Endothelial cell of umbilical vein (primary cell): Measurements from ENCODE around the gene RGL4. TPM values are rescaled to one million over a fixed set of nuclear protein-coding genes. Genes with fewer than 3 reads are reported as not detected.

ENCODE experiments used
- BruUV-seq: library from RNA; stranded (reverse); fragments of 400-500 nt; replicated peaks from 2 replicates; lab custom pipeline; 2021; lab: Mats Ljungman, UMichigan
- CTCF ChIA-PET: fragments of 300-600, 350-600 bp; sonication (Branson Sonifier 250); formaldehyde crosslinking; loops from one replicate; lab custom pipeline; 2021; ENCODE audit warnings: antibody characterized with exemption, inconsistent platforms; lab: Charles Lee
- POLR2A ChIA-PET: fragments of 300-600, 350-600 bp; sonication (Branson Sonifier 250); formaldehyde crosslinking; loops from one replicate; lab custom pipeline; 2021; ENCODE audit warnings: antibody characterized with exemption, inconsistent platforms; lab: Charles Lee
- DNase-seq: peaks from one replicate; pipeline ENCODE4 v3.0.0-alpha.2; 2011; ENCODE audit warnings: low read depth, low spot score
- FAIRE-seq: peaks from 2 replicates; lab custom pipeline; 2011; peaks lifted over from hg19 to GRCh38; lab: Jason Lieb, UNC
- H2AFZ ChIP-seq: 2 replicates; pipeline ENCODE4 v1.6.0; 2012; ENCODE audit warnings: low read depth, low read length, control low read depth, inconsistent platforms
- H3K27ac ChIP-seq: 2 replicates; pipeline ENCODE4 v1.5.1; 2011; ENCODE audit warnings: low read depth, mild to moderate bottlenecking, control low read depth, low read length, moderate library complexity; ENCODE audit not compliant: insufficient read depth
- H3K27me3 ChIP-seq, 2 experiments: 2 replicates each; pipeline versions ENCODE4 v1.6.0 to v1.6.1; 2011; ENCODE audit warnings: low read length in 2 of 2, mixed read lengths in 1 of 2; ENCODE audit not compliant: control insufficient read depth in 2 of 2, insufficient read depth in 2 of 2
- H3K36me3 ChIP-seq, 2 experiments: 2 replicates in 1 of 2; 3 replicates in 1 of 2; pipeline ENCODE4 v1.5.1; 2011; ENCODE audit warnings: low read length in 2 of 2, mild to moderate bottlenecking in 1 of 2, moderate library complexity in 1 of 2; ENCODE audit not compliant: control insufficient read depth in 2 of 2, insufficient read depth in 2 of 2; ENCODE audit errors: extremely low read depth in 1 of 2
- H3K4me1 ChIP-seq: 3 replicates; pipeline ENCODE4 v1.5.1; 2011; ENCODE audit warnings: mild to moderate bottlenecking, low read length; ENCODE audit not compliant: control insufficient read depth, insufficient read depth; ENCODE audit errors: extremely low read depth
- H3K4me2 ChIP-seq: 2 replicates; pipeline ENCODE4 v1.6.1; 2011; ENCODE audit warnings: low read length, control low read depth, mixed read lengths; ENCODE audit not compliant: insufficient read depth
- H3K4me3 ChIP-seq, 3 experiments: fragments of 200-600 bp in 1 of 3; sonication (generic), shearing (Covaris generic) in 1 of 3; replicated peaks in 1 of 3; 2 replicates each; pipeline ENCODE4 v1.5.1; 2011 to 2016; ENCODE audit warnings: control low read depth in 3 of 3, low read length in 3 of 3, mild to moderate bottlenecking in 2 of 3, inconsistent platforms in 1 of 3, low read depth in 1 of 3, moderate library complexity in 1 of 3; ENCODE audit not compliant: insufficient read depth in 1 of 3
- H3K79me2 ChIP-seq: 2 replicates; pipeline ENCODE4 v1.6.0; 2012; ENCODE audit warnings: low read length, inconsistent platforms; ENCODE audit not compliant: control insufficient read depth, insufficient read depth
- H3K9ac ChIP-seq: replicated peaks from 2 replicates; pipeline ENCODE3; 2011; ENCODE audit warnings: low read length, control low read depth; ENCODE audit not compliant: insufficient read depth; ENCODE audit errors: extremely low read depth
- H3K9me1 ChIP-seq: replicated peaks from 3 replicates; pipeline ENCODE4 v1.6.0; 2011; ENCODE audit warnings: mild to moderate bottlenecking, low read length; ENCODE audit not compliant: control insufficient read depth, insufficient read depth; ENCODE audit errors: extremely low read depth
- H3K9me3 ChIP-seq: replicated peaks from 2 replicates; pipeline ENCODE4 v1.5.1; 2012; ENCODE audit warnings: low read length, inconsistent platforms; ENCODE audit not compliant: control insufficient read depth, insufficient read depth
- H4K20me1 ChIP-seq: replicated peaks from 2 replicates; pipeline ENCODE3; 2011; ENCODE audit warnings: mild to moderate bottlenecking, low read length; ENCODE audit not compliant: control insufficient read depth, insufficient read depth; ENCODE audit errors: extremely low read depth
- CTCF ChIP-seq, 2 donors: IDR thresholded peaks; 1 replicate in 1 of 2; 2 replicates in 1 of 2; pipeline ENCODE4 v1.5.1; 2011; ENCODE audit warnings: low read length in 2 of 2, mild to moderate bottlenecking in 2 of 2, moderate library complexity in 2 of 2, control low read depth in 1 of 2, inconsistent platforms in 1 of 2, low read depth in 1 of 2; ENCODE audit not compliant: insufficient read depth in 1 of 2; ENCODE audit errors: extremely low read depth in 1 of 2
- EZH2 ChIP-seq: IDR thresholded peaks from 2 replicates; pipeline ENCODE4 v1.6.1; 2012; ENCODE audit warnings: borderline replicate concordance, low read depth, mild to moderate bottlenecking, moderate library complexity, low read length, inconsistent platforms; ENCODE audit not compliant: severe bottlenecking
- FOS ChIP-seq: IDR thresholded peaks from 2 replicates; pipeline ENCODE4 v1.6.1; 2011; ENCODE audit warnings: mild to moderate bottlenecking, low read length, moderate library complexity, borderline replicate concordance; ENCODE audit not compliant: insufficient read depth
- GATA2 ChIP-seq: IDR thresholded peaks from 2 replicates; pipeline ENCODE4 v1.7.0; 2011; ENCODE audit warnings: low read depth, mild to moderate bottlenecking, moderate library complexity, mixed read lengths, low read length; ENCODE audit not compliant: insufficient read length, insufficient read depth
- JUN ChIP-seq: IDR thresholded peaks from 2 replicates; pipeline ENCODE4 v1.6.1; 2011; ENCODE audit warnings: borderline replicate concordance, low read depth; ENCODE audit not compliant: insufficient read length, insufficient read depth
- MAX ChIP-seq: IDR thresholded peaks from 2 replicates; pipeline ENCODE4 v1.6.1; 2011; ENCODE audit not compliant: insufficient read depth, insufficient read length
- MYC ChIP-seq: IDR thresholded peaks from one replicate; pipeline ENCODE4 v1.6.1; 2011; ENCODE audit warnings: mild to moderate bottlenecking, low read depth, low read length
- POLR2A ChIP-seq: IDR thresholded peaks from 2 replicates; pipeline ENCODE4 v1.6.1; 2012; ENCODE audit warnings: low read depth, mild to moderate bottlenecking, control low read depth, low read length
- POLR2AphosphoS5 ChIP-seq: IDR thresholded peaks from 2 replicates; pipeline ENCODE4 v1.6.1; 2012; ENCODE audit warnings: low read depth, mild to moderate bottlenecking, control low read depth, low read length, moderate library complexity; ENCODE audit not compliant: insufficient read depth
- dilution Hi-C: fragments of 300-500 bp; cut with MboI; formaldehyde crosslinking; loops from one replicate; pipeline ENCODE4 v1.15.0; 2019; ENCODE audit warnings: low sequenced_read_pairs; ENCODE audit not compliant: extremely low pct_ligation_motif_present
- intact Hi-C: fragments of 100-400 bp; cut with micrococcal nuclease; formaldehyde crosslinking; loops from one replicate; pipeline ENCODE4 v1.10.0; 2022
- polyA plus RNA-seq, 4 experiments: library from polyadenylated mRNA; depleted of rRNA in 3 of 4; stranded (reverse) in 3 of 4; unstranded in 1 of 4; fragments of >200 nt; gene quantifications; 2 replicates each; pipeline versions ENCODE4 v1.2.1 to v1.2.3, GENCODE V29; 2011 to 2012; ENCODE audit warnings: missing spikeins in 1 of 4
- total RNA-seq: library from RNA; stranded (reverse); gene quantifications from 2 replicates; pipeline ENCODE4 v1.2.3, GENCODE V29; 2021

The RGL4 gene
- total and polyA plus RNA-seq, 2 donors (not counting 3 experiments of a cell fraction or from before 2014, with no cell fraction given): not detected

- CTCF ChIA-PET: no interaction called here
- Histone ChIP-seq H3K27me3 (no peaks in the 10 kb centered on the region), H3K9me3 (no peaks in the 10 kb centered on the region), H3K79me2 (no peaks in the 10 kb centered on the region), H3K4me3 (no peak overlapping the region), H3K4me2 (no peak overlapping the region), H4K20me1 (no peaks in the 10 kb centered on the region), H3K9me1 (no peaks in the 10 kb centered on the region), H3K36me3 (peaks cover 4 to 15% of the 10 kb centered on the region in 2 experiments), H2AFZ (no peak overlapping the region), H3K27ac (no peak overlapping the region), H3K4me1 (no peaks in the 10 kb centered on the region), H3K9ac (no peak overlapping the region)
- TF ChIP-seq MYC: no peak
- no peak for TF ChIP-seq POLR2AphosphoS5
- TF ChIP-seq JUN: no peak
- no peak for TF ChIP-seq FOS
- TF ChIP-seq CTCF (IDR thresholded peaks at IDR 0.05; ENCODE audit: extremely low read depth in 1 of 2, insufficient read depth in 1 of 2, low read depth in 1 of 2, low read length in 2 of 2): no peak
- no peak for TF ChIP-seq GATA2
- TF ChIP-seq MAX: no peak
- no peak for TF ChIP-seq POLR2A
- TF ChIP-seq EZH2: no peak
- no peak for DNase-seq
- POLR2A ChIA-PET: no interaction called here
- dilution Hi-C loops: no loop called here
- FAIRE-seq: no peak
- no TSS peak for BruUV-seq
- intact Hi-C loops: no loop called here
Observed at GRCh38 chr22:23693979-23694680, 3.3 kb downstream of the RGL4 start.
